Heart left ventricle (tissue), 13 donors: ENCODE data around the gene SMLR1.

Experiments
- CTCF ChIP-seq, 12 donors: fragments of 200-600 bp; sonication (generic) in 4 of 12; IDR thresholded peaks; one replicate each; pipeline versions ENCODE4 v1.5.0 to v1.8.0; 2018 to 2022; ENCODE audit warnings: antibody characterized with exemption in 12 of 12, mild to moderate bottlenecking in 5 of 12
- POLR2A ChIP-seq, 2 donors: fragments of 450-650 bp; IDR thresholded peaks; one replicate each; pipeline ENCODE4 v1.6.1; 2017; ENCODE audit warnings: antibody characterized with exemption in 2 of 2, mild to moderate bottlenecking in 2 of 2, moderate library complexity in 2 of 2
- donor health status: ischemic (EF 13 %, LVEDD 7.1; RV severe dilation, severe dysfunction).
- donor health status: DM: no; HTN: yes; CAD: no.
- donor health status: DM: no; HTN: no; CAD: no.
- donor health status: ischemic (EF 25% LVEDD 6.9; RV normal size, moderate dysfunction).
- donor health status: ischemic (EF 25% LVEDD 5.7; RV mildly dilated, moderate dysfunction).
- donor health status: ischemic (EF 35%, LVEDD 5.7; RV mildly dilated, moderate dysfunction).
- donor health status: nonischemic (EF 11% LVEDD 7.7; RV severe dilation, severe dysfunction).
- donor health status: DM: yes; HTN: yes; CAD: no.
- donor health status: PGD.
- donor health status: ischemic (EF 29% LVEDD 5.4; RV normal size, mild dysfunction).
- donor health status: nonischemic (EF 23%, LVEDD 6.1; RV moderate dilation, normal function).

GRCh38 chr6:130879826-130880225 lies 52.6 kb downstream of the SMLR1 start:
- TF ChIP-seq CTCF (IDR thresholded peaks at IDR 0.05), result no peak
- TF ChIP-seq POLR2A (IDR thresholded peaks at IDR 0.05), result no peak
